T-helper 22 cell (primary cell): ENCODE measurements around the gene CLDN7.

ENCODE experiments used
- DNase-seq: peaks from one replicate; pipeline ENCODE4 v3.0.0-alpha.2; 2020; ENCODE audit warnings: low read depth

CLDN7 gene

DNA sequence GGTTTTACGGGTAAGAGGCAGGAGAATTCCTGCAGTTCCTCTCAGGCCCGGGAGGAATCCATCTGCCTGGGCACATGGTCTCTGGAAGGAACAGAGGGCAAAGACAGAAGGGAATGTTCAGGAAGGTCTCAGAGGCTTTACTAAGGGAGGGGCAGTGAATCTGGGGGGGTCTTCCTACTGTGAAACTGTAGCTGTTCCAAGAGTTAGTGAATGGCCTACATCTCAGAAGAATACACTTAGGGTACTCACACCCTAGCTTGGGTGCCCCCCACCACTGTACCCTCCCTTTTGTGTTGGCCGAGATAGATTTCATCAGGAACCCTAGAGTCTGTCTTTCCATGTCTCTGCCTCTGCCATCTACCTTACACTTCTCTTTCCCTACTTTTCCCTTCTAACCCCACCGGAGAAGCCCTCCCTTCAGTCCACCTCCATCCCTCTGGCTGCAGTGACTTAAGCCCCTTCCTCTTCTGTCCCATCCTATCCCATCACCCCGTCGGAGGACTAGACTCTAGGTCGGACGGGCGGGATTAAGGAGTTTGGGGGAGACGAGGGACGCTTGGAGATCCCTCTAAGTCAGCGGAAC lies 43.0 kb downstream of the CLDN7 start:
- DNase-seq, result no peak

DNA sequence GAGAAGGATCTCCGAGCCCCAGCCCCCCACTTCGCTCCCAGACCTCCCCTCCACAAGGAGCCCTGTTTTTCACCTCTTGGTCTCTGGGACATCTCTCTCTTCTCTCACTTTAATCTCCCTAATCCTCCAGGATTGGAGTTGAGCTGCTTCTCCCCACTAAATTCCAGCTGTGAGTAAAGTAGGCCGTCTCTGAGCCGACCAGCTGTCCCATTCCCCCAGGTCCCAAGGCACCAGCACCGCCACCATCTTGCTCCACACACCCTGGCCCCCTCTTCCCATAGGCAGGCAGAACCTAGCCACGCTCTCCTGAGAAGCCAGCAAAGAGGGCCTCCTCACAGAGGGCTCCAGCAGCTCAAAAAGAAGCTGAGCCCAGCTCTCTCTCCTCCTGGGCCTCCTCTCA lies 43.5 kb downstream of the CLDN7 start:
- DNase-seq, result no peak

DNA sequence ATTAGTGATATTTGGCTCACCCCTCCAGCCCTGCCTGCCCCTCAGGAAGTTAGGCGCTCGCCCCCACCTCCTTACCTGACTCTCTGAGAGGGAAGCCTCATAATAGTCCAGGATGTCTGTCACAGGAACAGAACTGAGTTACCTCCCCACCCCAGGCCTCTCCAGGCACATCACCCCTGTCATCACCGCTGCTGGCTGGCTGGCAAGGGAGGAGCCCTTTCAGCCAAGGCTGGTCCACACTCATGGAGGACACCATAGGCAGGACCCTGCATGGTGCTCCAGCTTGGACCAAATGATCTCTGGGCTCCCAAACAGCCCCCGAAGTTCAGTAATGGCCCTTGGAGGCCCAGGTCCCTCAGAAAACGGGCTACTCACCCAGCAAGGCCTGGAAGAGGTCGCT lies 44.1 kb downstream of the CLDN7 start:
- DNase-seq, result no peak

DNA sequence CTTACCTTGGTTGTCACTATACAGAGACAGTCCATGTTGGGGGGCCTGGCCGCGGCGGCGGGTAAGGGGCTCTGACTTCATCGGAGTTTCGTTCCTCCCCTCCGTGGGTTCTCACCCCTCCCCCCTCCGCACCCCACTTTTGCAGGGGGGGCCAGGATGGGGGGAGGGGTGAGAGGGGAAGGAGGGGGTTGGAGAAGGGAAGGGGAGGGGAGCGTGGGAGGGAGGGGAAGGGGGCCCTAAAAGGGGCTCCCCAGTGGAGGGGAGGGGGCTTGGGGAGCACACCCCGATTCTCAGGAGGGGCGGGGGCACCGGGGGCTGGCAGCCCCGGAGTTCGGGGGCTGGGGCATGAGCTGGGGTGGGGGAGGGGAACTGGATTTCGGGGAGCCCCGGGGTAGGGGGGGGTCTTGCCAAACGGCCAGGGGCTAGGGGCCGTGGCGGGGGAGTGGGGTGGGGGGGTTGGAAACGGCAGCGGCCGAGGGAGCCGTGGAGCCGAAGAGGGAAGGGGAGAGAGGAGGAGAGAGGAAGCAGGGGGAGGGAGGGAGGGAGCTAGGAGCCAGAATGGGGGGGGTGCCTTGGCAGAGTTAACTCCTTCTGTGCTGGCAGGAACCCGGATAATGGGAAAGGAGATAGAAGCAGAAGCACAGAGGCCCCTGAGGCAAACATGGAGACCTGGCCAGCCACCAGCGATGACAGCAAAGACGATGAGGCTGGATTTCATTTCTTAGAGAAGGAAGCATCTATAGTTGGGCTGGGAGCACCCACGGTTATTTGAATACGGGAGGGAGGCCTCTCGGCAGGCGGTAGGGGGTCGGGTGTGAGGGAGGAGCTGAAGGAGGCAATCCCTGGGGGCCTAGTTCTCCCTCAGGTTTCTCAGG lies 44.9 kb downstream of the CLDN7 start:
- no peak for DNase-seq

DNA sequence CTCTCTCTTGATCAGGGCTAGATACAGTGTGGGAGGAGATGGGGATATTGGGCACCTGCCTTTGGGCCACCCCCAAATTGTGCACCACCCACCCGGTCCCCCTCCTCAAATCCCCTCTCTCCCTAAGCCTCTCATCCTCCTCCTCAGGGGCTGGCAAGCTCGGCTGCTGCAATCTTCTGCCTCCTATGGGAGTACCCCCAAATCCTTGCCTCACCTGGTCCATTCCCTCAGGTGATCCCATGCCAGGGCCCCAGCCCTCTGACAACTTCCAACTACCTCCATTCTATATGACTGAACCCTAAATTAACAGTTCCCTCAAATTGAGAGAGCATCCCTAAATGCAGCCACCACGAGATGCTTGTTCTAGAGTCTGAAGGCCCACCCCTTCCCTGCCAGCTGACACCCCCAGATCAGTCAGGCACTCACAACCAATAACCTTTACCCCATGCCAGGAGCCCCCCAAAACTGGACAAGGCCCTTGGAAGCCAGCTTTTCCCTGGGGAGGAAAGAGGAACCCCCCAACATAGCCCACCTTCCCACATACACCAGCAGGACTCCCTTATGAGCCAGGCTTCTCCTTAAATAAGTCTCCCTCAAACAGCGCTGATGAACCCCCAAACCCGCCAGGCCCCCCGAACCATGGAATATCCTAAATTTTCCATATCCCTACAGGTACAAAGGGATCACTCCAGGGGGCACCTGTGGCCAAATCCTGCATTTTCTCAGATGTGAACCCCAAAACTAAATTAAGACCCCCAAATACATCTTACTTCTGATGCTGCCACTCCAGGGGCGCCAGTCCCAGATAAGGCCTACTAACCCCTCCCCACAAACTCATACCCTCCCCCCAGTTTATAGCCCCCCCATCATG lies 45.8 kb downstream of the CLDN7 start:
- no peak for DNase-seq

DNA sequence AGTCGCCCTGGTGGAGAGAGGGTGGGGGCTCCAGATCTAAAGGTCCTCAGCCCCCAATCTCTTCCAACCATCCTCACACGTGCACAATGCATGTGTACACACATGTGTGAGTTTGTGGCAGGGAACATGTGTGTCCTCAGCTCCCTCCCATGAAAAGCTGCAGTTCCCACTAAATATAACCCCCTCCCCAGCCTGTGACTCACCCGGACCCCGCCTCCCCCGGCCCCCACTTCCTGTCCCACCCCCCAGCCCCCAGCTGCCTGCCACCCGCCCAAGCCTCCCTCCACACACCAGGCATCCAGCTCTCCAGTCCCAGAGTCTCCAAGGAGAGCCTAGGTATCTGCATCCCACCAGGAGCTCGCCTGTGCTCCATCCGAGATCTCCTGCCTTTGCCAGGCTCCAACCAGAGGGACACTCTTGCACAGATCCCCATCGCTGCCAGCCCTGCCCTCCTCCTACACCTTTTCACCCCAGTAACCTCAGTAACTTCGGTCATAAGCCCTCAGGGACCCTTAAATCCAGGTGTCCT lies 46.6 kb downstream of the CLDN7 start:
- DNase-seq, result no peak

DNA sequence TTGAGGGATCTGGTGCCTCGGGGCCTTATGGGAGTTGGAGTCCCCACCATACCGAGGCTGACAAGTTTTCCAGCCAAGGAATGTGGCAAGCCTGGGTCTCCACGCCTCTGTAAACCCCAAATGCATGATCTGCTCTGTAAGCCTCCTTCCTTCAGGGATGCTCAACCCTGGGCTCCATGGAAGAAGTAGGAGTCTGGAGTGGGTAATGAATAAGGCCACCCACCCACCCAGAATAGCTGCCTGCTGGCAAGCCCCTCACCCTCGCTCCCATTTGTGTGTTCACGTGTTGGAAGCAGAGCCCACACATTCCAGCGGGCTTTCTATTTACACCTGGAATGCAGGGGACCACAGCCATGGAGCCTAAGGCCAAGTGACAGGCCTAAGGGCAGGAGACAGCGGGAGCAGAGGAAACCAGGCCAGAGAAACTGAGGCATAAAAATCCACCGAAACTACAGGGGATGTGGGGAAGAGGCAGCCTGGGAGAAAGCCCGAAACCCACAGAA lies 47.1 kb downstream of the CLDN7 start:
- no peak for DNase-seq

DNA sequence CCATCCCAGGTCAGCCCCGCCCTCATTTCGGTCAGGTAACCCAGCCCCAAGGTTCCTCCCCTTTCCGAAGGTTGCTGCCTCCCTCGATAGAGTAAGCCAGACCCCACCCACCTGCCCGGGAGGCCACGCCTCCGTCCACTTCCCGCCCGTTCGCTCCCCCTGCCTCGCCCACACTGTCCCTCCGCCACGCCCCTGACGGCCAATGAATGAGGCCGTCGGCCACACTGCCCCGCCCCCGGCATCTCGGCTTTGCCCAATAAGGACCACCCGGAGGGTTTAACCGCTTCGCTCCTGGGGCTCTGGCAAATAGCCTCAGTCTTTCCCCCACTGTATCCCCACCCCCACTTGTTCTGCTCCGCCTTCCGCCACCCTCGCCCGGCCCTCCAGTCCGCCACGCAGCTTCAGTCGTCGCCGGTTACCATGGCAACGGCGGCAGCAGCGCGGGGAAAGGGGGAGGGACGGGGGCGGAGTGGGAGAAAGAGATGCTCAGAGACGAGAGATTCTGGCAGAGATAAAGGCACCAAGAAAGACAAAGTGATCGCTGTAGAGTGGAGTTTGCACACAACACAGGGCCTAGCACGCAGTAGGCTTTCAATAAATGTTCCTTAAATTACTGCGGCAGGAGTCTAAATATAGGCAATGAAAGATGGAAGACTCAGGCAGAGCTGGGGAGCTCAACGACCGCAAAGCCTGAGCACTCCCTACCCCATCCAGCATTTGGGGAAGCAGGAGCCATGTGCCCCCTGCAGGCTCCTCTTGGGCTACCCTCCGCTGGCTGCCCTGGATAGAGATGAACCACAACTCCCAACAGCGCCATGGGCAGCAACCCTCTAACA lies 47.8 kb downstream of the CLDN7 start:
- peak; percentile 98 for DNase-seq

DNA sequence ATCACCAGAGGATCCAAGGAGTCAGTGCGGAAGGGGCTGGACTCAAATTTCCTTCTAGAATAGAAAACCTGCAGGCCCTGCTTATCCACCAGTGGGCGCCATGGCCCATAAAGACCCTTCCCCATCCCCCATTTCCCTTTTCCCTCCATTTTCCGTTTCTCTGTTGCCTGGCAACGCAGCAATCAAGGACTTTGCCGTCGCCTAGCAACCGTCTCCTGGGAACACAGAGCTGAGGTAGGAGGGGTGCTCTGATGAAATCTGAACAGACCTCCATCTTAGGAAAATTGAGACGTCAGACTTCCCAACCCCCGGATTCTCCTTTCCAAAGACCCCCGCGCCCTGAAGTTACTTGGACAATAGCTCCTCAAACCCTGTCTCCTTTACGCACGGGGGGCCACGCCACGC lies 48.4 kb downstream of the CLDN7 start:
- peak; percentile 75 for DNase-seq

DNA sequence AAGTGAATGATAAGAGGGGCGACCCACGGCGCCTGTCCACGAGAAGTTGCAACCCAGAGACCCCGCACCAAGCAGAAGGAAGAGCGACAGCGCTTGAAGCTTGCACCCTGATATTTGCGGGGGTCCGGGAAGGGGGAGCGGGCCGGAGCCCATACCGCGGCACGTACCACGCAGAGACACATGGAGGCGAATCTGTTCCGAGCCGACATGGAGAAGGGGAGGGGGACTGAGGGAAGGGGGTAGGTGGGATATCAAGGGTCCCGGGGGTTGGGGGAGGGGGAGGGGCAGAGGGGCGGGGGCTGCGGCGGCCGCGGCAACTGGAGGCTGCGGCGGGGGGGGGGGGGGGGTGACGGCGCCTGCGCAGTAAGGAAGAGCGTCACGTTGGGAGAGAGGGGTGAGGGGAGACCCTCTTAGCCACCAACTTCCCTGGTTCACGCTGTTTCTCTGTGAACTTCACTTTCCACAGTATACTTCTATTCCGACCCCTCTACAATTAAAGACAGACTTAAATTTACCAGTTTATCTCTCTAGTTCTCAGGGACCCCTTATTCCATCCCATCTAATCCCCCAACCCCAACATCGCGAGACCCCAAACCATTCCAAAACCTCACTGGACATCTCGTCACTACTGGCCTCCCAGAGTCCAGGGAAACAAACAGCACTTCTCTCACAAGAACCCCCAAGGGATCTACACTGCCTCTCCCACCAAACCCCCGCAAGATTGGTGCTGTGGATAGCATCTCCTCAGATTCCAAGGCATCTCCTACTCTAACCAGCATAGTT lies 50.6 kb downstream of the CLDN7 start:
- DNase-seq, result no peak
